GM12892 (cell line): ENCODE measurements around the gene HERC2.

Source experiments
- POLR2A ChIP-seq: IDR thresholded peaks from 2 replicates; pipeline ENCODE4 v1.6.1; 2011; ENCODE audit warnings: low read depth, low read length, control low read depth
- POLR2AphosphoS5 ChIP-seq: IDR thresholded peaks from 2 replicates; pipeline ENCODE4 v1.6.1; 2011; ENCODE audit warnings: low read depth, low read length, control low read depth
- TAF1 ChIP-seq: IDR thresholded peaks from 2 replicates; pipeline ENCODE4 v1.6.1; 2011; ENCODE audit warnings: low read depth, mild to moderate bottlenecking, control low read depth, low read length, borderline replicate concordance

- TF ChIP-seq POLR2A (no peak), POLR2AphosphoS5 (no peak), TAF1 (no peak)
Measured at GRCh38 chr15:28085489-28086174, 236.3 kb downstream of the HERC2 start.
